Astrocyte of the cerebellum (primary cell): ENCODE results near the gene HEATR5B.
"Not testable (repeated sequence)": the region's sequence is repeated elsewhere in the genome, so short reads cannot be mapped to it uniquely, and the experiment has no call there.

ENCODE experiments used
- DNase-seq: peaks from one replicate; pipeline ENCODE4 v3.0.0-alpha.2; 2011; ENCODE audit warnings: low read depth
- H3K4me3 ChIP-seq: 2 replicates; pipeline ENCODE4 v1.5.1; 2011; ENCODE audit warnings: mild to moderate bottlenecking, low read depth, low read length, moderate library complexity
- CTCF ChIP-seq: IDR thresholded peaks from 2 replicates; pipeline ENCODE4 v1.5.1; 2012; ENCODE audit warnings: low read length, low read depth, moderate library complexity, mild to moderate bottlenecking; ENCODE audit errors: missing control alignments
- in situ Hi-C: cut with HindIII; loops from 2 replicates; pipeline ENCODE4 v1.10.0; 2017; ENCODE audit warnings: low sequenced_read_pairs

HEATR5B gene

DNA sequence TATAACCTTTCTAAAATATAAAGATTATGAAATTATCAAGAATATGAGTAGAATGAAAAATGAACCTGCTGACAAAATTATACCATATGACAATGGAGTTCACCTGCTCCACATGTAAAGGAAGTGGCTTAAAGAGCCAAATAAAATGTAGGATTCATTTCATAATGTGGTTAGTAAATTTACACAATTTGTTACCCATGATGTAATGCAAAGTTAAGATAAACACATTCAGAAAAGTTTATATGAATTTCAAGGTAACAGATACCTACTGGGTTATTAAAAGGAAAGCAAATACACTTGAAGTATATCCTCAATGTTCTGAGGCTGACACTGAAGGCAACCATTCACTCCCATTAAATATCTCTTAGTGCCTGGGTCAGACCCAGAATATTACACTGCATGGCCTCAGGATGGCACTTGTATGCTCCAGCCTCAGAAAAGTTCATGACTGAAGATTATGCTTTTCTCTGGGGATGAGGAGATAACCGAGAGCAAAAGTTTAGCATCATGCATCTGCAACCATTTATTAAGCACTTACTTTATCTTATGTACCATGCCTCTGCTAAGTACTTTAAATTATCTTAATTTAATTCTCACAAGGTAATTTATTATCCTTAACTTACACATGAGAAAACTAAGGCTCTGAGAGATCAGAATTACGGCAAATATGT is 124.0 kb downstream of the HEATR5B start:
- no peak for DNase-seq
- in situ Hi-C loops = no loop called here
- TF ChIP-seq CTCF = no peak
- H3K4me3 ChIP-seq = no peak overlapping the region

DNA sequence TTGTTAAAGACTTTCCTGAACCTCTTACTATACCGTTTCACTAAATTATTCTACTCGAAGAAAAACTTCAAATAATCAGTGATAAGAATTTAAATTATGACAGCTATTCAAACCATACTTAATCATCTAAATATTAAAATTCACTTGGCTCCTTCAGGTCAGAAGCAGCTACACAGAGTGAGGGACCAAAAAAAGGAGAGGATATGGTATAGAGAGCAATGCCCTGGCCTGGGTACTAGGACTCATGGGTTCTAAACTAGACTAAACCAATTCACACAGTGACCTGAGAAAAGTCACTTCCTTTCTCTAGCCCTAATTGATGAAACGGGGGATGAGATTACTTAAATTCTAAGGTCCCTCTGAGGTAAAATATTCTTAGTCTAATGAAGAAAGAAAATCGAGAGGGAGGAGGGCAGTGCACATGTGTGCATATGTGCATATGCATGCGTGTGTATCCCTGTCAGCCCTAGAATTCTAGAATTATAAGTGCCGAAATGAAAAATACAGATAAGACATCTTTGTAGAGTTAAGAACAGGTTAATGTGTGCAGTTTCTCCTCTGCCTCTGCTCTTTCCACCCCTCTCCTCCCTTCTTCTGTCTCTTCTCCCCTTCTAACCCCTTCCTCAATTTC is 129.1 kb downstream of the HEATR5B start:
- H3K4me3 ChIP-seq = no peak overlapping the region
- TF ChIP-seq CTCF = no peak
- no peak for DNase-seq
- in situ Hi-C loops = no loop called here

DNA sequence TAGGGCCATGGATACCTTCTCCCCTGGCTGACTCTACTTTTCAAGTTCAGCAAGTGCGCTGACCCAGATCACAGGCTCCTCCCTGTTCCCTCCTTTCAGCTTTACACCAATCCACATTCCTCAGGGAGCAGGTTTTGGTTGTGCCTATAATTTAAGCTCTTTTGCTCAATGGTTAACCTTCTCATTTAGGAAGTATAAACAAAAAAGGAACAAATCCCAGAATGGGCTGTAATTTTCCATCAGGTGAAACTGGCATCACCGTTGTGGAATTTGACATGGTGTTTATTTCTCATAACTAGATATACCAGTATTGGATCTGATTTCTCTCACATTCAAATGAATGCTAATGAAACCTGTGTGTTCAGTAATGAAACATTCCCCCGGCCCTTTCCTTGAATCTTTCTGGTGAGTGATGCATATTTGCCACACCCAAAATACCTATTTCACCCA is 131.4 kb downstream of the HEATR5B start:
- H3K4me3 ChIP-seq = no peak overlapping the region
- in situ Hi-C loops = no loop called here
- no peak for TF ChIP-seq CTCF
- DNase-seq = no peak

- TF ChIP-seq CTCF = no peak
- in situ Hi-C loops = no loop called here
- H3K4me3 ChIP-seq = no peak overlapping the region
Measured at GRCh38 chr2:36951574-36951973, 132.6 kb downstream of the HEATR5B start.

GRCh38 chr2:36951027-36951518 is 133.1 kb downstream of the HEATR5B start:
- TF ChIP-seq CTCF = no peak
- in situ Hi-C loops = no loop called here
- H3K4me3 ChIP-seq = no peak overlapping the region
- DNase-seq = no peak

More at GRCh38 chr2:36951574-36951973, 132.6 kb downstream of the HEATR5B start:
- DNase-seq = no peak

DNA sequence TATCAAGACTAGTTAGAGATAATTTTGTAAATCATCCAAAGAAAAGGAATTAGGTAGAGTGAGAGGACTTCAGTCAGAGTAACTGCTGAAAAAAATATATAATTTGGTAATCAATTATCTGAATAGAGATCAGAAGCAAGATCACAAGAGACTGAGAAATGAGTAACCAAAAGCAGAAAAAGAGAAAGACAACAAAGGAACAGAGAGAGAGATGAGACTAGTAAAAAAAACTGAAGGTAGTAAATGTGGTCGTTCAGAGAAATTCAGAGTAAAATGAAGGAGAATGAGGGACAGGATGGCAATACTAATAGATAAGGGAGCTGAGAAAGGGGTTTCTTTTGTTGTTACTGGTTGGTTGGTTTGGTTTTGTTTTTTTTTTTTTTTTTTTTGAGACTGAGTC is 134.3 kb downstream of the HEATR5B start:
- in situ Hi-C loops = no loop called here
- no peak for DNase-seq
- H3K4me3 ChIP-seq = no peak overlapping the region
- TF ChIP-seq CTCF = no peak

GRCh38 chr2:36945240-36945639 is 138.9 kb downstream of the HEATR5B start:
- DNase-seq, in situ Hi-C loops, H3K4me3 ChIP-seq: not testable (repeated sequence)
